Astrocyte (in vitro differentiated cells and primary cell): Measurements from ENCODE around the gene BLZF1.
"Not testable (repeated sequence)": the region's sequence is repeated elsewhere in the genome, so short reads cannot be mapped to it uniquely, and the experiment has no call there.

Experiments used
- CTCF ChIP-seq: IDR thresholded peaks from 2 replicates; pipeline ENCODE4 v1.5.1; 2011; ENCODE audit warnings: low read depth, mild to moderate bottlenecking, inconsistent platforms, low read length, moderate library complexity; ENCODE audit not compliant: insufficient read depth
- EZH2 ChIP-seq: IDR thresholded peaks from 2 replicates; pipeline ENCODE4 v1.6.1; 2012; ENCODE audit warnings: mild to moderate bottlenecking, low read length, inconsistent platforms; ENCODE audit not compliant: insufficient read depth

- not testable (repeated sequence) for TF ChIP-seq CTCF, EZH2
These were observed 25.9 kb upstream of the BLZF1 start for GRCh38 chr1:169342096-169342495.
